ENCODE measurements around the gene TEX2. TPM values are rescaled to one million over a fixed set of nuclear protein-coding genes. Genes with fewer than 3 reads are reported as not detected.

TEX2 gene
- total RNA-seq, 2 experiments from 2014 or later, result 14.0 to 14.5 TPM

DNA sequence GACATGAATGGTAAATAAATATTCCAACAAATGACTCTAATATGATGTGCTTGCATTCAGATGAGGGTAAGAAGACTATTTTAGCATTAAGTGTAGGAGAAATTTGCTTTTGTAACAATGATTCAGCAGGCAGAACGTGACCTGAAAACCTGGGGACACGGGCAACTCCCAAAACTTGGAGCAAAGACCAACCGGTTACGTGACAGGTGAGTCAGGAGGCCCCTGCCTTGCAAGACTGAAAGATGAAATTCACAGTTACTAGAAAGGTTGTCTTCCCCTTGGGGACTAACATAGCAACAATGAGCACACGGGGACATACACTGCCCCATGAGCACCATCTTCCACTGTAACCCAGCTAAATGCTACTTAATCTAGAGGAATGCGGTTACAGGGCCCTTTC, 99.6 kb downstream of the TEX2 start:
- ChIA-PET CTCF (interaction anchor here (1.5 kb wide), 1 partner anchor 217 kb away, joined by 3 read pairs; no protein-coding TSS in a partner anchor), POLR2A (interaction anchor here (1.0 to 1.8 kb wide), 2 partner anchors 9 kb away, joined by 3 to 5 read pairs; no protein-coding TSS in a partner anchor)
- no peaks in the 10 kb centered on the region for H3K27me3 Mint-ChIP-seq
- ATAC-seq (no peak), DNase-seq (no peak)
- peaks cover 4% of the 10 kb centered on the region for H3K36me3 Mint-ChIP-seq (ENCODE audit: low read depth)
- no peaks in the 10 kb centered on the region for H3K9me3 Mint-ChIP-seq
- TF ChIP-seq, protein P1, sequence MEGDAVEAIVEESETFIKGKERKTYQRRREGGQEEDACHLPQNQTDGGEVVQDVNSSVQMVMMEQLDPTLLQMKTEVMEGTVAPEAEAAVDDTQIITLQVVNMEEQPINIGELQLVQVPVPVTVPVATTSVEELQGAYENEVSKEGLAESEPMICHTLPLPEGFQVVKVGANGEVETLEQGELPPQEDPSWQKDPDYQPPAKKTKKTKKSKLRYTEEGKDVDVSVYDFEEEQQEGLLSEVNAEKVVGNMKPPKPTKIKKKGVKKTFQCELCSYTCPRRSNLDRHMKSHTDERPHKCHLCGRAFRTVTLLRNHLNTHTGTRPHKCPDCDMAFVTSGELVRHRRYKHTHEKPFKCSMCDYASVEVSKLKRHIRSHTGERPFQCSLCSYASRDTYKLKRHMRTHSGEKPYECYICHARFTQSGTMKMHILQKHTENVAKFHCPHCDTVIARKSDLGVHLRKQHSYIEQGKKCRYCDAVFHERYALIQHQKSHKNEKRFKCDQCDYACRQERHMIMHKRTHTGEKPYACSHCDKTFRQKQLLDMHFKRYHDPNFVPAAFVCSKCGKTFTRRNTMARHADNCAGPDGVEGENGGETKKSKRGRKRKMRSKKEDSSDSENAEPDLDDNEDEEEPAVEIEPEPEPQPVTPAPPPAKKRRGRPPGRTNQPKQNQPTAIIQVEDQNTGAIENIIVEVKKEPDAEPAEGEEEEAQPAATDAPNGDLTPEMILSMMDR (IDR thresholded peaks at IDR 0.05), result no peak
- H3K27ac Mint-ChIP-seq, result no peak overlapping the region
- intact Hi-C loops (cut with micrococcal nuclease), result no loop called here
- no peaks in the 10 kb centered on the region for H3K4me1 Mint-ChIP-seq (ENCODE audit: low read depth)
- no peak overlapping the region for H3K4me3 Mint-ChIP-seq

DNA sequence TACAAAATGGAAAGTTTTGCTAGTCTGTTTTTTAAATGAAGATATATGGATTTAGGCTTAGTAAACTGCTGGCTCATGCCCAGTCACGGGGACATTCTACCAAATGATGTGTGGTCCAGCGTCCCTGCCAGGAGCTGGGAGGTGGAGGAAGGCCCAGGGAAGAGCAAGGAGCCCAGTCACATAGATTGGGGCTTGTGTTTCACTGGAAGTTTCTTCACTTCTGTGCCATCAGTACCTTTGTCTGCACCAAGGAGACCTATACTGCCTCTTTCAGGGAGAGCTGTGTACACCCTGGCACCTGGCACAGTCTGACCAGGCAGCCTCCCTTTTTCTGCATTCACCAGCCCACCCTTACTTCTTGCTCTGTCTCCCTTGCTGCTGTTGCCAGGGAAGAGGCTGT, 100.5 kb downstream of the TEX2 start:
- Mint-ChIP-seq H3K27ac (no peak overlapping the region), H3K4me1 (ENCODE audit: low read depth) (no peaks in the 10 kb centered on the region), H3K9me3 (no peaks in the 10 kb centered on the region), H3K36me3 (ENCODE audit: low read depth) (peaks cover 4% of the 10 kb centered on the region), H3K27me3 (no peaks in the 10 kb centered on the region), H3K4me3 (no peak overlapping the region)
- ChIA-PET POLR2A (interaction anchor here (0.5 kb wide), 1 partner anchor 16 kb away, joined by 3 read pairs; no protein-coding TSS in a partner anchor), CTCF (no interaction called here)
- TF ChIP-seq, protein P1 (IDR thresholded peaks at IDR 0.05), result no peak
- no peak for ATAC-seq
- no peak for DNase-seq
- intact Hi-C loops (cut with micrococcal nuclease), result no loop called here

DNA sequence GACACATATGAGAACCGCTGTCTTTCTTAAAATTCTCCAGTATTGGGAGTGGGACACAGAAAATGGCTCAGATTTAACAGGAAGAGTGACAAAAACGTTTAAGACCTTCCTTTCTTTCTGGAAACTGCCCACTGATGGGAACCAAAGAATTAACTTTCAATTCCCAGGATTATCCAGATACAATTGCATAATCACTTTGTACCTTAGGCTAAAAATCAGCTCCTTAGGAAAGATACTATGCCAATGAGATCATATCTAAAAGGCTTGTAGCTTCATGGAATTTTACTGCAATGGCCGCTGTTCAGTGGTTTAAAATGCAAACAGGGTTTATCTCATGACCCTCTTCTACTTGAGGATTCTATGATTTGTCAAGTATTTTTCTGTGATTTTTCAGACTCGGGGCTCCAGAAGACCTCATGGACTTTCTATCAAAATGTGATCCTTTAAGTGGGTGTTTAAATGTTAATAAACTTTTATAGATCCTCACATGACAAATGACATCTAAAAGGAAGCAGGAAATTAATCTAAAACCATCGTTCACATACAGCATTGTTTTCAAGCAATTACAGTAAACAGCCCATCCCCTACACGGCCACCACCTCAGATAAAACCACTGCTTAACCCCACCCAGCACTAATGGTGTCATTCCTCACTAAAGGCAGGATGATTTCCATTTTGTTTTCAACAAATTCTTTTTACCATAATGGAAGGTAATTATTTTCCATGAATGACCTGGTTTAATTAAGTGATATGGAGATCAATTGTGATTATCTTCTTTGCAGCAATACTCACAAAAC, 101.5 kb downstream of the TEX2 start:
- no peaks in the 10 kb centered on the region for H3K9me3 Mint-ChIP-seq
- no peaks in the 10 kb centered on the region for H3K27me3 Mint-ChIP-seq
- POLR2A ChIA-PET, result interaction anchor here (1.1 kb wide), 1 partner anchor 16 kb away, joined by 4 read pairs; no protein-coding TSS in a partner anchor
- CTCF ChIA-PET, result interaction anchor here (1.0 kb wide), 1 partner anchor 12 kb away, joined by 3 read pairs; no protein-coding TSS in a partner anchor
- no peak for DNase-seq
- peaks cover 4% of the 10 kb centered on the region for H3K36me3 Mint-ChIP-seq (ENCODE audit: low read depth)
- intact Hi-C loops (cut with micrococcal nuclease), result no loop called here
- H3K4me3 Mint-ChIP-seq, result no peak overlapping the region
- no peak for ATAC-seq
- TF ChIP-seq, protein P1 (IDR thresholded peaks at IDR 0.05), result no peak
- H3K4me1 Mint-ChIP-seq (ENCODE audit: low read depth), result no peaks in the 10 kb centered on the region
- no peak overlapping the region for H3K27ac Mint-ChIP-seq

DNA sequence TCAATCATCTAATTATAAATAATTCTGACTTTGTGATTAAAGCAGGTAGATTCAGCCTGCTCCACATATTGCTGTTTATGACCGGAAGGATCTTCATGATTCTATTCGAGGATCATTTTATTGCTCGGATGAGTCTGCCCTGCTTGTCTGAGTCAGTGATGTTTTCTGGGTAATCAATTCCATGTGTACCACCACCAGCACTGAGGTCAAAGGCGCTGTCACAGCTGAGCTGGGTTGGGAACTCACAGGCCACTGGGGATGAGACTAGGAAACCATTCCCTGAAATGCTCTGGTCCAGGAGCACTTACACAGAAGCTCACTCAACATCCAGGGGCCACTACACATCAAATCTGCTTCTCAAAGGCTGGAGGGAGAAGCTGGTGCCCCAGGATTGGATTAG, 102.7 kb downstream of the TEX2 start:
- H3K4me1 Mint-ChIP-seq (ENCODE audit: low read depth), result no peaks in the 10 kb centered on the region
- peaks cover 4% of the 10 kb centered on the region for H3K36me3 Mint-ChIP-seq (ENCODE audit: low read depth)
- intact Hi-C loops (cut with micrococcal nuclease), result no loop called here
- POLR2A ChIA-PET, result interaction anchor here (0.9 to 1.1 kb wide), 2 partner anchors 13 to 14 kb away, joined by 3 to 4 read pairs; no protein-coding TSS in a partner anchor
- H3K27me3 Mint-ChIP-seq, result no peaks in the 10 kb centered on the region
- DNase-seq, result no peak
- H3K4me3 Mint-ChIP-seq, result no peak overlapping the region
- ATAC-seq, result no peak
- CTCF ChIA-PET, result interaction anchor here (1.5 to 1.8 kb wide), 2 partner anchors 10 to 27 kb away, joined by 6 to 11 read pairs; no protein-coding TSS in a partner anchor
- TF ChIP-seq, protein P1 (IDR thresholded peaks at IDR 0.05), result no peak
- no peaks in the 10 kb centered on the region for H3K9me3 Mint-ChIP-seq
- H3K27ac Mint-ChIP-seq, result no peak overlapping the region
